OCI-LY3 (cell line): Measurements from ENCODE around the gene STYXL1.

Experiments
- CTCF ChIP-seq: fragments of 200-600, 300-600 bp; sonication (generic); IDR thresholded peaks from 2 replicates; pipeline ENCODE4 v1.5.1; 2014; ENCODE audit warnings: antibody characterized with exemption, low read length, low read depth
- EZH2phosphoT487 ChIP-seq: fragments of 200-600 bp; shearing (Covaris generic); IDR thresholded peaks from 2 replicates; pipeline ENCODE4 v1.6.1; 2018; ENCODE audit warnings: antibody characterized with exemption, mixed run types, low read depth

DNA sequence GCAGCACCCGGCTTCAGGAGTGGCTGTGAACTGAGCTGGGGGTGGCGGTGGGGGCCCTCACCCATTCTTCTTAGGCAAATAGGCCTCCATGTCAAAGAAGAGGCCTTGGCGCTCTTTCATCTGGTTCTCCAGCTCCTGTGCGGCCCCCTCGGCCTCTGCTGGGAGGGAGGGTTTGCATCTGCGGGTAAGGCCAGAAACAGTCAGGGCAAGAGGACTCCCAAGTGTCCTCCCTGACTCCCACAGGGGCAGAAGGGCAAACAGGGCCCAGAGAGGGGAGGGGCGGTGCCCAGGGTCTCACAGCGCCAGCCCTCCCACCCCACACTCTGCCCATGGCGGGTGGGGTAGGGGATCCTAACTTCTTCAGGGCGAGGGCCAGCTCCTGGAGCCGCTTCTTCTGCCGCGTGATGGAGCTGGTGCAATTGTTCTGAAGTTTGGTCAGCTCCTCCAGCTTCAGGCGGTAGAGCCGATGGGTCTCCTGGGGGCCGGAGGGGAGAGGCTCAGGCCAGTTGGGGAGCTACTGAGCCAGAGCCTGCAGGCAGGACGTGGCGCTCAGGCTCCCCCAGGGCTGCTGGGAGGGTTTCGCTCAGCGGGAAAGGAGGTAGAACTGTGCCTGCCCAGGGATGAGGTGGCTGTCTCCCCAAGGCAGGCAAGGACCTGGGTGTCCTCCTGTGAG is 55.6 kb downstream of the STYXL1 start:
- TF ChIP-seq CTCF (no peak), EZH2phosphoT487 (no peak)
